A549 treated with CORT108297 at 1 μM for 4 hours (cell line): ENCODE data around the gene RBM41. TPM values are rescaled to one million over a fixed set of nuclear protein-coding genes. Genes with fewer than 3 reads are reported as not detected.

Experiments used
- total RNA-seq: library from RNA; stranded (reverse); fragments of 200-300 nt; extraction: Qiagen RNA extraction; gene quantifications from 5 replicates; pipeline ENCODE4 v1.2.3, GENCODE V29; 2022

Gene RBM41
- 8.3 to 12.9 TPM (median 9.8 TPM) in 5 replicates for total RNA-seq

DNA sequence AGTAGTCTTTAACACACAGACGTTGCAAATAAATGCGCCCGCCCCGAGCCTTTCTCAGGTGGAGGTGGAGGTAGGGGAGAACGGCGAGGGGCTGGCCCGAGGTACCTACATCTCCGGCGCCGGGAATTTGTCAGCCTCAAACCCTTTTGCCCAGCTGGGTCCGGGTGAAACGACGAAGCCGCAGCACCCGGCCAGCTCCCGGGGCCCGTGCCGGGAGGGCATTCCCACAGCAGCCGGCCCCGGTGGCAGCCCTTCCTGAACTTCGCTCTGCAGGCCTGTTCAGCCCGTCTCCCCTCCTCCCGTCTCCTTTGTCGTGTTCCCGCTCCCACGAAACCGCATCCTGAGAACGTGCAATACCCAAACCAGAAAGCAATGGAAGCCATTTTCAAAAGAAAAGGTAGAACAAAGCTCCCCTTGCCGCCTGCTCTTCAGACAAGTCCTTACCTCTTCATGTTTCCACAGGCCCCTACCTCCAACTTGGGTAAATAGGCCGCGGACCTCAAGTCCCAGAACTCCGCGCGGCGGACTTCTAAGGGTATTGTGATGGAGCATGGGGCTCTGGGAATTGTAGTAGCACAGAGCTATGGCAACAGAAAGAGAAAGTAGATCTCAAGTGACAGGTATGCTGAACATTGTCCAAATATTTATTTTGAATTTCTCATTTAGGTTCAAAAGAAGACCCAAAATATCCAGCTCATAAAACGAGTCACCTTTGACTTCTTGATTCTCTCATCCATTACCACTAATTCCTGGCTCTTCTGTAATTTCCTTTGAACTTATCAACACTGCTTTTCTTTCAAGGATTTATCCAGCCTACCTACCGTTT is at the start of gene RBM41:
TSS of gene RBM41 (minus strand) at position 501 of the 826 bp plus-strand sequence. CDS start at position 452, 49 bp downstream.

Other genes starting within 250 kb of the RBM41 start
- gene RIPPLY1, start 215.5 kb downstream of the RBM41 start, total RNA-seq: not detected in 5 replicates
- 7.1 to 9.0 TPM (median 7.8 TPM) in 5 replicates for gene CLDN2, start 198.4 kb downstream of the RBM41 start, total RNA-seq
- gene MORC4, start 118.6 kb downstream of the RBM41 start, total RNA-seq: 31.2 to 47.7 TPM (median 33.6 TPM) in 5 replicates
- gene NUP62CL, start 87.6 kb upstream of the RBM41 start, total RNA-seq: 13.2 to 17.3 TPM (median 14.8 TPM) in 5 replicates
- gene DNAAF6, start 87.8 kb upstream of the RBM41 start, total RNA-seq: not detected in 5 replicates